ENCODE results near the gene PMP22. TPM values are rescaled to one million over a fixed set of nuclear protein-coding genes. Genes with fewer than 3 reads are reported as not detected.
A peak's percentile ranks its signal among the peaks of the same experiment; 100 is the strongest.

PMP22 gene
- total RNA-seq, 3 donors from 2014 or later = 16.7 to 149 (median 54.2) TPM

GRCh38 chr17:15263680-15264079 lies 1.4 kb downstream of the PMP22 start:
- Histone ChIP-seq H3K36me3 (ENCODE audit: low read depth) (no peaks in the 10 kb centered on the region), H3K4me1 (ENCODE audit: low read depth) (peaks cover 41% of the 10 kb centered on the region), H3K9me3 (no peaks in the 10 kb centered on the region), H3K4me3 (no peak overlapping the region)
- TF ChIP-seq CTCF (IDR thresholded peaks at IDR 0.05) = no peak
- DNase-seq = peak in 1 of 3 donors; percentile 51
- peak; percentile 1 for ATAC-seq
- intact Hi-C loops (cut with DNase I, micrococcal nuclease) = loop anchor here (5.0 kb wide), 2 partner anchors 194 to 239 kb away; no protein-coding TSS in a partner anchor

- no peak for TF ChIP-seq CTCF (IDR thresholded peaks at IDR 0.05)
- Histone ChIP-seq H3K36me3 (ENCODE audit: low read depth) (no peaks in the 10 kb centered on the region), H3K9me3 (no peaks in the 10 kb centered on the region), H3K4me3 (no peak overlapping the region), H3K4me1 (ENCODE audit: low read depth) (peaks cover 41% of the 10 kb centered on the region)
- peak; percentile 17 for ATAC-seq
- intact Hi-C loops (cut with DNase I, micrococcal nuclease) = loop anchor here (5.0 kb wide), 2 partner anchors 194 to 239 kb away; no protein-coding TSS in a partner anchor
- DNase-seq = peak; percentile 67 to 85 (median 74)
Measured at GRCh38 chr17:15263206-15263579, 1.9 kb downstream of the PMP22 start.

GRCh38 chr17:15262291-15263205 lies 2.6 kb downstream of the PMP22 start:
- Histone ChIP-seq H3K9me3 (no peaks in the 10 kb centered on the region), H3K36me3 (ENCODE audit: low read depth) (no peaks in the 10 kb centered on the region), H3K4me3 (peak overlapping the region; percentile 21), H3K4me1 (ENCODE audit: low read depth) (peaks cover 41% of the 10 kb centered on the region)
- intact Hi-C loops (cut with DNase I, micrococcal nuclease) = loop anchor here (5.0 kb wide), 2 partner anchors 195 to 240 kb away; no protein-coding TSS in a partner anchor
- ATAC-seq (peak; percentile 70), DNase-seq (peak; percentile 85 to 88 (median 86))
- no peak for TF ChIP-seq CTCF (IDR thresholded peaks at IDR 0.05)

GRCh38 chr17:15261802-15262290 lies 3.3 kb downstream of the PMP22 start:
- intact Hi-C loops (cut with DNase I, micrococcal nuclease) = loop anchor here (2.0 to 5.0 kb wide), 3 partner anchors 195 to 241 kb away; no protein-coding TSS in a partner anchor
- ATAC-seq = no peak

More at GRCh38 chr17:15261802-15262290, 3.3 kb downstream of the PMP22 start:
- H3K9me3 ChIP-seq = no peaks in the 10 kb centered on the region
- DNase-seq = peak in 2 of 3 donors; percentile 40 to 44
- H3K36me3 ChIP-seq (ENCODE audit: low read depth) = no peaks in the 10 kb centered on the region
- no peak for TF ChIP-seq CTCF (IDR thresholded peaks at IDR 0.05)
- H3K4me1 ChIP-seq (ENCODE audit: low read depth) = peaks cover 41% of the 10 kb centered on the region
- peak overlapping the region; percentile 21 for H3K4me3 ChIP-seq
